ENCODE data around the gene CHPF.

CHPF gene

DNA sequence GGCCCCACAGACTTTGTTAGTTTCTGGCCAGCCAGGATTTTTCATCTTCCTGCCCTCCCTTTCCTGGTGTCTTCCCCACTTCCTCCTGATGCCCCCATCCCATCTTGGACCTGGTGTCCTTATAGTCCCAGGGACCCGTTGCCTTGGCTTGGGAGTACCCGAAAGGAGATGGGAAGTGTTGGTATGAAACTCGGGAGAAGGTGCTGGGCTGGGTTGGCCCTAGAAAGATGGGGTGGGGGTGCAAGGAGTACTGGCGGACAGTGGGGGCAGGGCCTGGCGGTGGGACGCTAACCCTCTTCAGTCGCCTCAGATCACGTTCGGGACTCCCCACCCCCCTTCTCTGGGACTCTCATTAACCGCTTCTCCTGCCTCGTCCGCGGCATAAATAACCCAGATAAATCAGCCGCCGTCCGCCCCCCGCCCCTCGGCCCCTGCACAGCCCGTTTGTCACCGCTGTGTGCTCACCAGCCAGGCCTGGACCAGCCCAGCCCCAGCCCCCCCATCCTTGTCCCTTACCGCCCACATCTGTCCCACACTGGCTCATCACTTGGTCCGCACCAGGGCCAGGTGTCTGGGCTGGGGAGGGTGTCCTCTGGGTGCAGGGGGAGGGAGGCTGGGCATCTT is 33.0 kb downstream of the CHPF start:
- no peak for DNase-seq

DNA sequence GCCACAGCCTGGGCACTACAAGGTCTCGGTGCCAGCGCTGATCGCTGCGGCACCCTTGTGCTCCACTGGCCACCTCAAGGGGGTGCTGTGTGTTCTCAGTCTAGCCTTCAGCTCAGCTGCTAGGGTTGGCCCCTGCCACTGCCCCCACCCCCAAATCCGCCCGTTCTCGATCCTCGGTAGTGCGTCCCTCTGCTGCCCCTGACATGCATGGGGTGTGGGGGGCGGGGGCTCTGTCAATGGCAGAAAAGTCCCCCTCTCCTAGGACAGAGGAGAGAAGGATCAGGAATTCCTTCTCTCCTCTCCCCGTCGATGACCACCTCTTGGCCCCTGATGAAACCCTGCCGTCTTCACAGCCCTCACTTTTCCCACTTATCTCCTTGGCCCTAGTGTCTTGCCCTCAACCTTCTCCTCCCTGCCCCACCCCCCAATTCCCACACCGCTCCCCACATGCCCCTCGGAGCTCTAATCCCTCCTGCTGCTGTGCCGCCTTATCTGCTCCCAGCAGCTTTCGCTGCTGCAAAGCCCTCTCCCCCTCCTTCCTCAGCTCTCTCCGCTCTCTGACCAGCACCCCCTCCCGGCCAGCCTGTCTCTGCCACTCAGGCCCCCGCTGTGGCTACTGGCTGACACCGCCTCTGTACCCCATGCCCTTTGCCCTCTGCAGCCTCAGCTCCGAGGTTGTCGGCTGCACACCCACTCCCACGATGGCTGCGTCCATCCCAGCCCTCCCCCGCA is 33.7 kb downstream of the CHPF start:
- peak; percentile 71 for DNase-seq

GRCh38 chr2:219508971-219509779 is 34.4 kb downstream of the CHPF start:
- DNase-seq: no peak

DNA sequence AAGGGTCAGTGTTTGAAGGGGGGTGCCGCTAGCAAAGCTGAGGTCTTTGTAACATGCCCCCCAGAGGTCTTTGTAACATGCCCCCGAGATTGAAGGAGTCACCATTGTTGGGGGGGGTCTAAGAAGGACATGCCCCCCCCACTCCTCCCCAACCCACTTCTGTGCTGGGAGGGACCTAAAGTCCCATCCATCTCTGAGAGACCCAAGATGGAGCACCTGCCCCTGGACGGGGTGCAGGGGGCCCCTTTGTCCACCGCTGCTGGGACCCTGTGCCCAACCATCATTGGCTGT is 35.2 kb downstream of the CHPF start:
- no peak for DNase-seq

DNA sequence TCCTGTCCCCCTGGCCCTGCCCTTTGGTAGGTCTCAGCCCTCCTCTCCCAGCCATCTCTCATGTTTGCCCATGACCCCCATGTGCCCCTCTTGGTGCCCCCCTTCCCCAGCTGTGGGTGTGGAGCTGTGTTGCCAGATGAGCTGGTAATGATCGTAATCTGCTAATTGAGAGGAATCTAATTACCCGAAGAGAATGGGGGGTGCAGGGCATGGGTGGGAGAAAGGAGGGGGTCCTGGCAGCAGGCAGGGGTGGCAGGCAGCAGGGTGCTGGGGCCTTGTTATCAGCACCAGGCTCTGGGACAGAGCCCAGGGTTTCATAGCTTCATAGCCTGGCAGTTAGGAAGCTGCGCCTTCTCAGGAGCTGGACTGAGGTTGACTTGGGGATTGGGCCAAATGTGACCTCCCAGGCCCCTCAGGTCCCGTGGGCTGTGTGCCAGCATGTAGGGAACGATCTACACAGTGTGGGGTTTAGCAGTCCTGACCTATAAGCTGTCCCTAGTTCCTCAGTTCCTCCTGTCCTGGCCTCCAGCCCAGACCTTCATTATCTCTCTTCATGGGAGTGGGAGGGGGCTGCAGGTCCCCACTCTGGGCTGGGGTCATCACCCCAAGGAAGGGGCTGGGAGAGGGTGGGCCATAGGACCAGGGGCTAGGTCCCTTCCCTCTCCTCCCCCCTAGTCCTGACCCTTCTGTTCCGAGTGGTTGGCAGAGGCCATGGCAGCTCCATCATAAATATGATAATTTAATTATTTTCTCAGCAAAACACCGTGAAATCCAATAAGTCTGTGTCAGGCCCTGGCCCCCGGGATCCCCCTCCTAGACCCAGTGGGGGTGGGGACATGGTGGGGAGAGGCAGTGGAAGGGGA is 35.8 kb downstream of the CHPF start:
- no peak for DNase-seq

- DNase-seq: no peak
Observed at GRCh38 chr2:219506802-219507526, 36.6 kb downstream of the CHPF start.

DNA sequence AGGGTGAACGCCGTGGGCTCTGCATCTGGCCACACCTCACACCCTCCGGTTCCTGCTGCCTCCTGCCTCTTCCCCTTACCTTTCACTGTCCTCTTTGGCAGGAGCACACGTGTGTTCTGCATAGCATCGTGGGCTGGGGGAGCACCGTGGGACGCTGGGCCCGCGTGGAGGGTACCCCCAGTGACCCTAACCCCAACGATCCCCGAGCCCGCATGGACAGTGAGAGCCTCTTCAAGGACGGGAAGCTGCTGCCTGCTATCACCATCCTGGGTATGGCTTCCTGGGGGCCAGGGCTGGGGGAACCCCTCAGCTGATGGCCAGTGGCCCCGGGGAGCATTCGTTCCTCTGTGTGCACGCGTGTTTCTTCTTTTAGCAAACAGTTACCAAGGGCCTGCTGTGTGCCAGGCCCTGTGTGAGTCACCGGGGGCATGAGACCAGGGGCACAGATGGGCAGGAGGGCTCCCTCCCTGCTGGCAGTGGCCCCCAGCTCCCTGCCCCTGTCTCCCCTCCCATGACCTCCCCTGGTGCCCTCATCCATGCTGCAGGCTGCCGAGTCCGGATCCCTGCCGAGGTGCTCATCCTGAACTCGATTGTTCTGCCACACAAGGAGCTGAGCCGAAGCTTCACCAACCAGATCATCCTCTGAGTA is 37.3 kb downstream of the CHPF start:
- DNase-seq: no peak

DNA sequence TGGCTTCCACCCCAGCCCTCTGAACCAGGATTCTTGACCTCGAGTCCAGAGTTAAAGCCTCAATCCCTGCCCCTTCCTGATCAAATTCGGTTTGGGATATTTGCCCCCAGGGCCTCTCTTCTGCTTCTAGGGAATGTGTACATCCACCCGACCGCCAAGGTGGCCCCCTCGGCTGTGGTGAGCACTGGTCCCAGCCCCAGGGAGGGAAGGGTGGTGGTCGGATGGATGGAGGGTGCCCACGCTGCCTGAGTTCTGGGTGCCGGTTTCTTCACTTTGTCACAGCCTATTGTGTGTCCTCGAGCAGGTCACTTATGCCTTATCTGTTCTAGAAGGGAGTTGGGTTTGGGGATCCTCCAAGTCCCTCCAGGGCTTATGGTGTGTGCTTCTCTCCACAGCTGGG is 38.0 kb downstream of the CHPF start:
- no peak for DNase-seq

DNA sequence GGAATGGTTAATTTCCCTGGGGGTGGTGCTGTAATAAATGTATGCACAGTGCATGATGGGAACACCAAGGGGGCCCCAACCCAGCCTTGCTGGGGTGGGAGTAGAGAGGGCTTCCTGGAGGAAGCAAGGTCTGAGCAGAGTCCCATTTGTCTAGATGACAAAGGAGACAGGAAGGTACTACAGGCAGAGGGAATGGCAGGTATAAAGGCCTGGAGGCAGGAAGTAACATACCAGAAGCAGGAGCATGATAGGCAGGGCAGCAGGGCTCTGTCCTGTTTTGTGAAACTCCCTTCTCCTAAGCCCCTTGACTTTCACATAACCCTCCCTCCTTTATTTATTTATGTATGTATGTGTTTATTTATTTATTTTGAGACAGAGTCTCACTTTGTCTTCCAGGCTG is 41.0 kb downstream of the CHPF start:
- DNase-seq: no peak

DNA sequence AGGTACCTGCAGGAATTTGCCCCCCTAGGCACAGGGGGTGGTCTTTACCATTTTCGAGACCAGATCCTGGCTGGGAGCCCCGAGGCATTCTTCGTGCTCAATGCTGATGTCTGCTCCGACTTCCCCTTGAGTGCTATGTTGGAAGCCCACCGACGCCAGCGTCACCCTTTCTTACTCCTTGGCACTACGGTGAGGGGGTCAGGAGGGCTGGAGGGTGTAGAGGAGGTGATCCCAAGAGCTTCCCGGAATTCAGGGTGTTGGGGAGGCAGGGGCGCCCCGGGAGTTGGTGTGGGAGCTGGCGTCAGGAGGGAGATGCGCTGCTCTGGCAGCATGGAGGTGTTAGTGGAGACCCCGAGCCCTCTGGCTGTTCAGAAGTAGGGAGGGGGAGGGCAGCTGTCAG is 41.8 kb downstream of the CHPF start:
- no peak for DNase-seq

DNA sequence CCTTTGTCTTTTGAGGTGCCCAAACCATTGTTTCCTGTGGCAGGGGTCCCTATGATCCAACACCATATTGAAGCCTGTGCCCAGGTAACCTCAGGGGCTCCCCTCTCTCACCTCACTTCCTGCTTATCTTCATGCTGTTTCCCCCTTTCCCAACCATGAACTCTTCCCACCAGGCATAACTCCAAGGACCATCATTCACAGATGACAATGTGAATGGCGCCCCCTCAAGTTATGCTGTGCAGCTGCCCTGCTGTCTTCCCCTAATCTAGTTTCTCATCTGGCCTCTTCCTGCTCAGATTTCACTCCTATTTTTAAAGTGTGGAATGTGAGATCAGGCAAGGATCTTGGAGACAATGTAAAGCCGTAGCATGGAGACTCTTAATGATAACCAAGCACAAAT is 43.5 kb downstream of the CHPF start:
- DNase-seq: no peak

DNA sequence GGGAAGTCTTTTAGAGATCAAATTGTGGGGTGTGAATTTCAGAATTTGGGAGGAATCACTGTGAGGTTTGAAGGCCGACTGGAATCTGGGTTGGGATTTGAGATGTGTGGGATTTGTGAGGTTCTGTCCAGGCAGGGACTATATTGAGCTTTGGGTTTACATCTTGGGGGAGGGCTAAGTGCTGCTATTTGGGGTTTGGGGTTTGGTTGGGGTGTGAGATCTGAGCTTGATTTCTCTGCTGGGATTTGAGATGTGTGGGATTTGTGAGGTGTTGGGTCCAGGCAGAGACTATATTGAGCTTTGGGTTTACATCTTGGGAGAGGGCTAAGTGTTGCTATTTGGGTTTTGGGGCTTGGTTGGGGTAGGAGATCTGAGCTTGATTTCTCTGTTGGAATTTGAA is 44.1 kb downstream of the CHPF start:
- no peak for DNase-seq

DNA sequence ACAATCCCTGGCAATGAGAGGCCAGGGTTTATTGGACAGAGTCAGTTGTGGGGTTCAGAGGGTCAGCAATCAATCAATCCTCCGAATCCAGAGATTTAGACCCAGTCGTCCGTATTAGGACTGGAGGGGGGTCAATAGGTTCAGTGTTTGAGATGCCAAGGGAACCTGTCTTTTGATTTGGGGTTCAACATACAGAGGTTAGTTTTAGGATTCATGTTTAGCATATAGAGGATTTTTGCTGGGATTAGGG is 44.6 kb downstream of the CHPF start:
- no peak for DNase-seq

- DNase-seq: peak; percentile 95
Observed at GRCh38 chr2:219498280-219499057, 45.1 kb downstream of the CHPF start, which contains the start of gene GMPPA. TSS of gene GMPPA (plus strand) at chr2:219498891. CDS start at chr2:219499976, 1,085 bp downstream.

DNA sequence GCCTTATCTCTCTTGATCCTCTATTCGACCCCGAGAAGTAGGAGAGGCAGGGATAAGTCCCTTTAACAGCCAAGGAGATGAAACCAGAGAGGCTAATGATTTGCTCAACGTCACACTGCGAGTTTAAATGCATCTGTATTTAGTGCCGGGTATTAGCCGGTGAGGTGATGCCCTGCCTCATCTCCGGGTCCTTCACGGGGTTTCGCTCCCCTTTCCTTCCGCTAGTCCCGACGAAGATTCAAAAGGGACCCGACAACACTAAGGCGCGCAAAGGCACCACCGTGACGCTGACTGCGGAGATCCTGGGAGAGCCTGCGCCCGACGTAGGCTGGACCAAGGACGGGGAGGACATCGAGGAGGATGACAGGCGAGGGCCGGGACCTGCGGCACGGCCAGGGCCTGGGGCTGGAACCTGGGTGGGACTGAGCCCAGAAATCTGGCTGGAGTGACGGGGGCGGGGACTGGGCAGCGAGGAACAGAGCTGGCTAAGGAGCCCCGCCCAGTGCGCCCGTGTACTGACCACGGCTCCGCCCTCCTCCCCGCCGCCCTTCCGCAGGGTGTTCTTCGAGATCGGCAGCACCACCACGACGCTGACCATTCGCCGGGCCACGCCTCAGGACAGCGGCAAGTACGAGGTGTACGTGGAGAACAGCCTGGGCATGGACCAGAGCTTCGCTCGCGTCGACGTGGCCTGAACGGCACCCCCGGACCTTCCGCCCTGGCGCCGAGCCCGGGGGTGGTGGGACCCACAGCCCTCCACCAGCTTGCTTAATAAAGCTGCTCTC is 45.9 kb downstream of the CHPF start:
- DNase-seq: peak; percentile 30

GRCh38 chr2:219496825-219497494 is 46.6 kb downstream of the CHPF start:
- no peak for DNase-seq

GRCh38 chr2:219496247-219496824 is 47.3 kb downstream of the CHPF start:
- DNase-seq: no peak

- peak; percentile 77 for DNase-seq
Observed at GRCh38 chr2:219495531-219496122, 48.0 kb downstream of the CHPF start.

- no peak for DNase-seq
Observed at GRCh38 chr2:219494952-219495530, 48.6 kb downstream of the CHPF start.
